Fibroblast of skin of back (primary cell): ENCODE results near the gene KLK8.
"Not testable (repeated sequence)": the region's sequence is repeated elsewhere in the genome, so short reads cannot be mapped to it uniquely, and the experiment has no call there.

Experiments used
- DNase-seq: peaks from one replicate; pipeline ENCODE4 v3.0.0-alpha.2; 2013

KLK8 gene

DNA sequence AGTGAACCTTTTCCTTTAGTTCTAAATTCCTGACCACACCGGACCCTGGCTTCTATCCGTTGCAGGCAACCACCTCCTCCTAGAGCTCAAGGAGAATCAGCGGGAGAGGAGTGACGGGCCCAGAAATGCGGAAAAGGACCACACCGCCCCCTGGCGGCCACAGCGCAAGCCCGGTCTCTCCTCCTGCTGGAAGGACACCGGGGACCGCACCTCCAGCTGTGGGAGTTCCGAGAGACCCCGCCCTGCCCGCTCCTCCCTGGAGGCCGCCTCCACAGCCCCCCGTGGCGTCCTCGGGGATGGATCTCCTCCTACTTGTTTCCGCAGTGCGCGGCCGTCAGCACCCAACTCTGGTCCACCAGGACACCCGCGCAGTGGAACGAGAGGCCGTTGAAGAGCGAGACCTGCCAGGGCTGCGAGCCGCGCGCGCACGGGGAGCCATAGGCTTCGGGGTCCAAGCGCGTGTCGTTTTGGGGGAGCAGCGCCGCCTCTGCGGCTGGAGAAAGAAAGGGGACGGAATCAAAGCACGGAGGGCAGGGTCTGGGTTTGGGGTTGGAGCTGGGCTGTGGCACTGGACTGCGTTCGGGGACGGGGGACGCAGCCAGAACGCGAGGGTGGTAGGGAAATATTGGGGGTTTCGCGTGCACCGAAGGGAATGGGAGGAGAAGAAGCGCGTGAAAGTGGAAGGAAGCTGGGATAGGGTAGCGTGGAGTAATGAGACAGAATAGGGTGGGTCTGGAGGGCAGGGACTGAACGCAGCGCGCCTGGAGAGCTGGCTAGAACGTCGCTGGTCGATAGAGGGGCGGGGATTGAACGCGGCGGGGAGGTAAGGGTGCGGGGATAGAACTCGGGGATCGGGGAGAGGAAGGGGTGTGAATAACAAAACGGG is 15.6 kb upstream of the KLK8 start:
- DNase-seq, result peak; percentile 15

DNA sequence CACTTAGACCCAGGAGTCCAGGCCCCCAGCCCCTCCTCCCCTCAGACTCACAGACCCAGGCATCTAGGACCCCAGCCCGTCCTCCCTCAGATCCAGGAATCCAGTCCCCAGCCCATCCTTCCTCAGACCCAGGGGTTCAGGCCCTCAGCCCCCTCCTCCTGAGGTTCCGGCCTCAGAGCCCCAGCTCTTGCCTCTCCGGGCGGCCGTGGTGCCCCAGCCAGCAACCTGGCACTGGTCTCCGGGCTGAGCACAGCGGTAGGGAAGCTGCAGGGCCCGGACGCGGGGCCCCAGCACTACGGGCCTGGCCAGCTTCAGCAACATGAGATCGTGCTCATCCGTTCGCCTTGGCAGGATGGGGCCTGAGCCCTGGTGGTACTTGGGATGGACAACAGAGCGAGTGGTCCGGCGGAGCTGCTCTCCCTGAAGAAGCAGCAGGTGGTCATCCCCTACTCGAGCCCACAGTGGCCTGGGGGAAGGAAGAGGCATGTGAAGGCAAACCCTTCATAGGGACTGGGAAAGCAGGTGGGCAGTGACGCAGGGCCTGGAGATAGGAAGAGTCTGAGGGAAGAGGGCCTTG is 14.4 kb upstream of the KLK8 start:
- no peak for DNase-seq

DNA sequence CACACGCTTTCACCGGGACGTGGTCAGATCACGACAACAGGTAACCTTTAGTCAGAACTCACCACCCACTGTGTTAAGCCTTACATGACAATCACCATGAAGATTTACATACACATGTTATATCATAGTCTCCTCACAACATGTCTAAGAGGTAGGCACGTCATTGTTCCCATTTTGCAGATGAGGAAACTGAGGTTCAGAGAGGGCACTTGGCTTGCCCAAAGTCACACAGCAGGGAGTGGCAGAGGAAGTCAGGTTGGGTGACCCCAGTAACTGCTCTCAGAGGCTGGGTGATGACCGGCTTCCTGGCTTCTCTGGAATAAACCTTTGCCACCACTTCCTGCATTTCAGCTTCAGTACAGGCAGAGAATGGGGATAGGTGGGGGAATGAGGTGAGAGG is 12.8 kb upstream of the KLK8 start:
- DNase-seq, result no peak

DNA sequence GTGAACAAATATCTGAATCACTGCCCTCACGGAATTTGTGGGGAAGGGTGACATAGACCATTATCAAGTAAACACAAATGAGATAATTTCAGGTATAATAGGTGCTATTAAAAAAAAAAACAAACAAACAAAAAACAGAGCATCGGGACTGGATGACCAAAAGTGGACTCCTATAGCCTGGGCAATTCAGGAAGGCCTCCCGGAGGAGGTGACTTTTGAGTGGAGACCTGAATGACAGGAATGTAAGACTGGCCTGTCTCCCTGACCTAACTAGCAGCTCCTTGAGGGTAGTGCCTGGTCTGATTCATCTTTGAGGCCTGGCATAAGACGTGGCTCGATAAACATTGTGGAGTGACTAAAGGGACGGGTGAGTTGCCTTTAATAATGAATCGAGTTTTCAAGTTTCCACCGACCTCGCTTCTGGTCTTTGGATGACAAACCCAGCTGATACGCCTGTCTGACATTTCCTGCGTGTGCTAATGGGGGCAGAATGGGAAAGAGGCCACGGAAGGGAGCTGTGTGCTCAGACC is 11.3 kb upstream of the KLK8 start:
- DNase-seq, result no peak

DNA sequence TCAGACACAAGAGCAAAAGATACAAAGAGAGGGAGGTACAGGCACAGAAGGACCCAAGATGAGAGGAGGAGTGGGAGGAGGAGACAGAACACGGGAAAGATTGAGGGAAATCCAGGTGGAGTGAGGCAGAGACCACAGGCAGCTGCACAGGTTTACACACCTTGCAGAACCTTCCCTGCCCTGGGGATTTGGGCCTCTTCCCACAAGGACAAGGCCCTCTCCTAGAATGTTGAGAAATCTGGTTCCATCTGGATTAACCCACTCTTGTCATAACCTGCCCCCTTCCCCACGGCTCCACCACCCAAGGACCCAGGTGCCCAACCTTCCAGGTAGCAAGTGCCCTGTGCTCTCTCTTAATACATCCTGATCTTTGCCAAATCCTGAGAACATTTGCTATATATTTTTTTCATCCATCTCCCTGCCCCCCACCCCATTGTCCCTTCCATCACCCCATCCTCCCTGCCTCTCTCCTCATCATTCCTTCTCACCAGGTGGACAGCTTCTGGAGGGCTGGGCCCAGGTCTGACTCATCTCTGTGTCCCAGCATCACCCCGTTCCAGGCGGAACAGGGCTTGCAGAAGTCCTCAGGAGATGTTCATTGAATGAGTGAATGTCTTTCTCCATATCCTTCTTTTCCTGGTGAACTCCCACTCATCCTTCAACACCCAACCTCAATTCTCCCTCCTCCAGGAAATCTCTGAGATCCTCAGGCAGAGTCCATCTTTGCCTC is 8.8 kb upstream of the KLK8 start:
- no peak for DNase-seq

DNA sequence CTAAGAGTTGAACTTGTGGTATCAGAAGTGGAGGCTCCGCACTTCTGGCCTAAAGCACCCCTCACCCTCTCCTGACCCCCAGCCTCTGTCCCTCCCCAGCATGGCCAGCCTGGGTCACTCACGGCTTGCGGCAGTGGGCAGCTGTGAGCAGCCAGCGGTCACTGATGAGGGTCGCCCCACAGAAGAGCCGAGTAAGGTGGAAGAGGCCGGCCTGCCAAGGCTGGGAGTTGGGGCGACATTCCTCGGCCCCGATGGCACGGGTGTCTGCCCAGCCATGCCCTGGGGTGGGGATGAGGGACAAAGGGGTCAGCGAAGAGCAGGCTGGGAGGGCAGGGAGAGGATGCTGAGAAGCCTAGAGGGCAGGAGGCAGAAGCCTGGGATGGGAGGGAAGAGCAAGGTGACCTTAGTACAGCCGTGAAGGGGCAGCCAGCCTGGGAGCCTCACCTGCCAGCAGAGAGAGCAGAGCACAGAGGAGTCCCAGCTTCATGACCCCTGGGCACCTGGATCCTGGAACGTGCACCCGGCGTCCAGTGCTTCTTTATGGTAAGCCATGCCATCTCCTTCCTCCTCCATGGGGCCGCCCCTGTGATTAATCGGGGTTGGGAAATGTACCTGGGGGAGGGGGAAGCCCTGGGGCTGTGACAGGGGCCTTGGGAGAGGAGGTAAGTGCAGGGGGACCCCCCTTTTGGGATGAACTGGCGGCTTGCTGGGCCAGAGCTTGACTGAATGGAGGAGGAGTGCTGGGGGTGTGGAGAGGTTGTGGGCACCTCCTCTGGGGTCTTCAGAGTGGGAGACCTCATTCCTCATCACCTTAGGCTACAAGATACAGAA is 7.9 kb upstream of the KLK8 start:
- DNase-seq, result no peak

DNA sequence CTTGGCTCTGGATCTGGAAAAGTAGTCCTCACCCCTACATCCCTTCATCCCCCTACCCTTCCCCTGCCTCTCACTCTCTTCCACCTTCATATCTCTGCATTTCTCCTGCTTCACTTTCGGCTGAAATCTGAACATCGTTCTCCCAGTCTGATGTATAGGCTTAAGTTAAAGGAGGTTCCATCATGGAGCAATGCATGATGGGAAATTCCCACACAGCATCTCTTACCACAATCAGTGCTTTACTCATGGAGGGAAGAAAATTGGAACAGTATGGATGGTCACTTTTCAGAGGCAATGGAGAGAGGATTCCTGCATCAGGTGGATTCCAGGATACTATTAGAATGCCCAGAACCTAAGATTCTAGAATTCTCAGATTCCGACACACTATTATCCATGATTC is 6.1 kb upstream of the KLK8 start:
- no peak for DNase-seq

DNA sequence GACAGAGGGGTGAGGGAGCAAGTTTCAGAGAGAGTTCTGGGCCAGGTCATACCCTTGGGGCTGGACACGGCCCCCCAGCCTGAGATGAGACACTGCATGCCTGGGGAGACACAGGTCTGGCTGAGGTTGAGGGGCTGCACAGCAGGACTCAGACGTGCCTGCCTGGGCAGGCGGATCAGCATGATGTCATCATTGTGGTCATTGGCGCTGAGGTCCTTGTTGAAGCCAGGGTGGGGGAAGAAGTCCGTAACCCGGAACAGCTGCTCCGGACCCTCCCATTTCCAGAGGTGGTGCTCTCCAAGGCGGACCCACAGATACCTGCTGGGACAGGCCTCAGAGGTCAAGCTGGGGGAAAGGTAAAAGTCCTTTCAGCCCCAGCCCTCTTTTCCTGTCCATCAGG is 5.0 kb upstream of the KLK8 start:
- no peak for DNase-seq

DNA sequence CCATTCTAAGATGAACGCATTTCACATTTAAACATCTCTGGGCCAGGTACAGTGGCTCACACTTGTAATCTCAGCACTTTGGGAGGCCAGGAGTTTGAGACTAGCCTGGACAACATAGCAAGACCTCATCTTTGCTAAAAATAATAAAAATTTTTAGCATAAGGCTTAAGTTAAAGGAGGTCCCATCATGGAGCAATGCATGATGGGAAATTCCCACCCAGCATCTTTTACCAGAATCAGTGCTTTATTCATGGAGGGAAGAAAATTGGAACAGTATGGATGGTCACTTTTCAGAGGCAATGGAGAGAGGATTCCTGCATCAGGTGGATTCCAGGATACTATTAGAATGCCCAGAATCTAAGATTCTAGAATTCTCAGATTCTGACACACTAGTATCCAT is 3.8 kb upstream of the KLK8 start:
- DNase-seq, result no peak

DNA sequence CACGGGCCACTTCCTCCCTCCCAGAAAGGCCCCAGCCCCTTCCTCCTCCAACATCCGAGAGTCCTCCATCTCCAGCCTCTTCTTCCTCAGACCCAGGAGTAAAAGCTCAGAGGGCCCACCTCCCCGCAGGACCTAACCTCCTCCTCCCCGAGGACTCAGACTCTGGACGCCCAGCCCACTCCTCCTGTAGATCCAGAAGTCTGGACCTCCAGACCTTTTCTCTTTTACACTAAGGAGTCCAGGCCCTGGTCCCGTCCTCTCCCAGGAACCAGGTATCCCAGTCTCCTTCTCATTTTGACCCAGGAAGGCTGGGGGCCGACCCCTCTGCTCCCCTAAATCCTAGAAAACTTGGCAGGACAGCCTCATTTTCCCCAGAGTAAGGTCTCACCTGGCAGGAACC is 1.9 kb upstream of the KLK8 start:
- no peak for DNase-seq

DNA sequence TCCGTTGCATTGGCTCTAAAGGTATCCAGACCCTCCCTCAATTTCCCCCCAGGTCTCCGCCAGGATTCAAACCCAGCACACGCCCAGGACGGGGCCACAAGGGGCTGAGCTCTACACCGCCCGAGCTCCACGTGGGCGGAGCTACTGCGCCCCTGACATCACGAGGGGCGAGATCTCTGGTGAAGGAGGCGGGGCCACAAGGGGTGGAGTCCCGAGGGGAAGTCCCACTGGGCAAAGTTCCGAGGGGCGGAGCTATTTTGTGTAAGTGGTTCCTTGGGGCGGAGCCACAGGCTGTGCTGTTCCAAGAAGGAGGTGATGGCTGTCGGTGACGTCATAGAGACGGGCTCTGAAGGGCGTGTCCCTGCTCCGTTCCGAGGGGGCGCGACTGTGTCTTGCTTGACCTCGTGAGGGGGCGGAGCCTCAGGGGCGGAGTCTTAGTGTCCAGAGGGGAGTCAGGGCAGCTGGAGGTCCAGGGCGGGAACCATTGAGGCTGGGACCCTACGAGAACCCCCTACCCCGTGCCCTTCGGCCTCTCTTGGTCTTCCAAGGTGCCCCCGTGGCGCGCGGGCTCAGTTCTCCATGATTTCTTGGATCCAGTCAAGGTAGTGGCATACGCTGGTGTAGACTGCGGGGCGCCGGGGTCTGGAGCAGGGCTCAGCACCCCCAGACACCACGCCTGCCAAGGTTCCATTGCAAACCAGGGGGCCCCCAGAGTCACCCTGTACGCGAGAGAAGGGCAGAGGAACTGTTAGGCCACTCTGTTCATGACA is 1.3 kb upstream of the KLK8 start:
- peak; percentile 2 for DNase-seq

DNA sequence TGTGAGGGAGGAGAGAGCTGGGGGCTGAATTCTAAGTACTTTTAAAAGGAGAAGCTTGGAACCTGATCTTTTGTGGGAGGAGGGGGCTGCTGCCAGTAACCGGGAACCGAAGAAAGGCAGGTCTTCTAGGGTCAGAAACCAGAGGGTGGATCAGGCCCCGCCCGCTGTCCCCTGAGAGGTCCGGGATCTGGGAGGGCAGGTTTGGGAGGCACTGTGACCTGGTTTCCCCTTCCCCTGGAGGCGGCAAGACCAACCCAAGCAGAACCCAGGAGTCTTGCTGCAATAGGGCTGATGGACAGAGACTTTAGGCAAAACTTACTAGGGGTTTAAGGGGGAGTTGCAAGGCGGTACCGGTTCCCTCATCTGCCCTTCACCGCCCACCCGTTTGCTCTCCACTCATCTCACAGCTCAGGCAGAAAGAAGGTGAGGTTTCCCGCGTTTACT is 707 bp upstream of the KLK8 start:
- no peak for DNase-seq

DNA sequence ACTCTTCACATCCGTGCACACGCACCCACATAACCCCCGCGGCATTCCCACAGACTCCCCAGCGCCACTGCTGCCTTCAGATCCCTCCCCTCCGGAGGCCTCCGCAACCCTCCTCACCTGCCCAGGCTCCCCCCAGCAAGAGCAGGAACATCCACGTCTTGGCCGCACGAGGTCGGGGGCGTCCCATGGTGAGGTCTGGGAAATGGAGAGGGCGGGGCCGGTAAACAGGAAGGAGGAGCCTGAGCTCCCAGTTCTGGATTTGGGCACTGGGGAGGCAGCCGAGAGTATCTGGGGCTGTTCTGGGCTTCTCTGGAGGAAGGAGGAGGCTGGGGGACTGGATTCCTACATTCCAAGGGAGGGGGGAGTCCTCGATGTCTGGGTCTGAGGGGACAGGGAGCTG is 423 bp downstream of the KLK8 start:
- no peak for DNase-seq

DNA sequence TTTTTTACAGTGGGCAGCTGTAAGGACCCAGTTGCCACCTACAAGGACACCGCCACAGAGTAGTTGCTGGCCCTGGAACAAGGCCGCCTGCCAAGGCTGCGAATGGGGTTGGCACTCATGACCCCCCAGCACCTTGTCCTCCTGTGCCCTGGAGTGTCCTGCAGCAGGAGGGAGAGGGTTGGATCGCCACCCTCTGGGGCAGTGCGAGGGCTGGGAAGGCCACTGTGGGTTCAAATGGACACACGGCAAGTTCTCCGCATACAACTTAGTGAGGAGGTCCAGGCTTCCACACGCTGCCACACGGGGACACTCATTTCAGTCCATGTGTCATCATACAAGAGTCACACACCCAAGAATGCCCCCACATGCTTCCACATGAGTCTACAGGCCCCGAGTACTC is 978 bp downstream of the KLK8 start:
- DNase-seq, result no peak

DNA sequence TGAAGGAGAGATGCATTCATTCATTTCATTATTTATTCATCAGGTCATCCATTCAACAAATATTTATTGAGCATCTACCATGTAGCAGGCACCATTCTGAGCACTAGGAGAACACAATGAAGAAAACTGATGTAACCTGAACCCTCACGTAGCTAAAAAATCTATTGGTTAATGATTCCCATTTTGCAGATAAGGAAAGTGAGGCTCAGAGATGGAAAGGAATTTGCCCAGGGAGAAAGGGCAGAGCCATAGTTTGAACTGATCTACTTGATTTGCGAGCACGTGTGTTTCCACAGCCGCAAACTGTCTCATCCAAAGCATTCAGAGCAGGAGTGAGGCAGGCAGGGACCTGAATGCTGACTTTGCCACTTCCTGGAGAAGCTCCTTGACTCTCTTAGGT is 2.7 kb downstream of the KLK8 start:
- DNase-seq, result no peak

DNA sequence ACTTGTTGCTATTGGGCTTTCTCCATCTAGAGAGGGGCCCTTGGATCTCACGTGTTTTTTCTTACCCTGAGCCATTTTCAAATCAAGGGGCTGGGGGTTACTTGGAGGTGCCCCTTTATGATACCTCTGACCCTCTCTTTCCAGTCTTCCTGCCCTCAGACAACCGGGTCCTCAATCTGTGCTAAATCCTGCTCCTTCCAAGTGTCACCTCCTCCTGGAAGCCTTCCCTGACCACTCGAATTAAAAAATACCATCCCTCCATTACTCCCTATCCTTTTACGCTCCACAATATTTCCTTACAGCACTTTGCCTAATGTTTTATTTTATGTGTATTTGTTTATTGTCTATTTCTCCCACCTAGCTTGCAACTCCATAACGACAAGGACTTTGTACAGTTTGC is 3.3 kb downstream of the KLK8 start:
- DNase-seq, result no peak

DNA sequence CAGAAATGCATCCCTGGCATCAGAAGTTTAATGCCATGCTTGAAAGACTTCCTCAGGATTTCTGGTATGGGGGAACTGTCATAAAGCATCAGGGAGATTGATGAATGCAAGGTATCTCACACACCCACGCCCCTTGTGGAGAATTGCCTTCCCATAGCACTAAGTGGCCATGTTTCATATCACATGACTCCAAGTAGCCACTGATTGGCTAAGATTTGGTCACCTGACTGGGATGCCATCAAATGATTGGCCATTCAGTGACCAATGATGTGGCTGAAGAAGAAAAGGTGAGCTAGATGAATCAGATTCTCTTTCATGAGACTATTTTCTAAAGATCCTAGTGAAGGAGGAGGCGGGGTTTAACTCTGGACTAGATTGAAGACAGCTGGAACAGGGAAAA is 7.3 kb downstream of the KLK8 start:
- DNase-seq, result no peak

DNA sequence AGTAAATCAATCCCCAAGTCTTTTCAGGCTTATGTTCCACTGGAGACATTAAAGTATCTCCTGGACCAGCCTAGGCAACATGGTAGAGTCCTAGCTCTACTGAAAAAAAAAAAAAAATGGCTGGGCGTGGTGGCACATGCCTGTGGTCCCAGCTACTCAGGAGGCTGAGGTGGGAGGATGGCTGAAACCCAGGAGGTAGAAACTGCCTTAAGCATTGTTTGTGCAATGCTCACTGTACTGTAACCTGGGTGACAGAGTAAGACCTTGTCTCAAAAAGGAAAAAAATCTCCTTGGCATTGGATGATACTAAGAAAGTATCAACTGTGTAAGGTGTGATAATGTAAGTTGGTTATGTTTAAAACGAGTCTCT is 8.8 kb downstream of the KLK8 start:
- no peak for DNase-seq

DNA sequence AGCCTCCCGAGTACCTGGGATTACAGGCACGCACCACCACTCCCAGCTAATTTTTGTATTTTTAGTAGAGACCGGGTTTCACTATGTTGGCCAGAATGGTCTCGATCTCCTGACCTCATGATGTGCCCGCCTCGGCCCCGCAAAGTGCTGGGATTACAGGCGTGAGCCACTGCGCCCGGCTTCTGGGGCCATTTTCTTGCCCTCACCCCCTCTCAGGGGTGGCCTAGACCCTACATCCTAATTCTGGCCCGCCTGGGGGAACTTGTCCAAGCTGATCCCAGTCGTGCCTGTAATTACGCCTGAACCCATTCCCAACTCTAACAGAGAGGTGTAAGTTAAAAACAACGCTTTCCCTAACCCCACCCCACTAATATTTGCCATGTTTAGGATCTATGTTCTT is 17.0 kb downstream of the KLK8 start:
- not testable (repeated sequence) for DNase-seq

DNA sequence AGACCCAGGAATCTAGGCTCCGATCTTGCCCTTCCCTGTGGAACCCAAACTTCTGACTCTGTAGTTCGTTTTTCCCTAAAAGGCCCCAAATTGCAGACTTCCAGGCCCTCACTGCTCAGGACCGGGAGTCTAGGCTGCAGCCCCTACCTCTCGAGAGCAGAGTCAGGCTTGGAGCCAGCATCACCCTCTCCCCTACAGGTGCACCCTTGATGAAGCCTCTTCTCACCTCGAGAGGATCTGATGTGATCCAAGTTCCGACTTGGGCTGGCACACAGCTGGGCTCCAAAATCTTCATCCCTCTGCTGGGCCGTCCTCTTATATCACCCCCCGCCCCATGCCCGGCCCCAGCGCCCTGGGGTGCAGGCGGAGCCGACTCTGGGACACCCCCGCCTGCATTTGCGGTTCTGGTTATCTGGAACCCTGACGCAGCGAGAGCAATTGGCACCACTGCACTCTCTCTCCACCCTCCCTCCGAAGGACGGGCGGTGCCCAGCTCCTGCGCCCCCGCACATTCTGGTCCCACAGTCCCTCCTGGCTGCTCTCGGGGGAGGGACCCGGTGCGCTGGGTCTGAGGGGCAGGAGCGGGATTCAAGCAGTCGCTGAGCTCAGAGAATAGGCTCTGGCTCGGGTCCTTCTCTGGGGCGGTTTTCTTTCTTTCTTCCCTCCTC is 17.6 kb downstream of the KLK8 start, which contains the start of gene KLK7:
Gene KLK7, minus strand, starts transcription at position 293 of the 668 bp plus-strand sequence. CDS start 1,518 bp downstream, outside the sequence.
- DNase-seq, result no peak

DNA sequence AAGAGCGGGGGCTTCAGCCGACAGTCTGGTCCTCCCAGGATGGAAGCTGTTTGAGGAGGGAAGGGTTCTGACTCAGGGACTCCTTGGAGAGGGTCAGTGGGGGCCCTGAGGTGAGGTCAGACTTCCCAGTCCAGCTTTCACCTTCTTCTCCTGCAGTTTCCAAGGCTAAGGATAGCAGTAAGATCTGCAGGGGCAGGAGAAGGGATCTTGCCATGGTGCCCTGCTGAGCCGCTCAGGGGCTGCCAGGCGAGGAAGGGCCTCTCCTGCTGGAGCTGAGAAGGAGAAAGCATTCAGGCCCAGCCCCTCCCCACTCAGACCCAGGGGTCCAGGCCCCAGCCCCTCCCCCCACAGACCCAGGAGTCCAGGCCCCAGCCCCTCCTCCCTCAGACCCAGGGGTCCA is 19.2 kb downstream of the KLK8 start:
- no peak for DNase-seq
